CD4-positive, alpha-beta T cell (primary cell): Measurements from ENCODE around the gene UBE2O. TPM values are rescaled to one million over a fixed set of nuclear protein-coding genes. Genes with fewer than 3 reads are reported as not detected.
A peak's percentile ranks its signal among the peaks of the same experiment; 100 is the strongest.

Experiments
- ATAC-seq: fragments of 200-7000 bp; cut with Tn5 transposase; one replicate; pipeline ENCODE4 v1.10.0; 2022; ENCODE audit warnings: mild to moderate bottlenecking; ENCODE audit not compliant: poor library complexity
- CTCF ChIA-PET: fragments of 350-600 bp; sonication (Branson Sonifier 250); formaldehyde crosslinking; loops from one replicate; lab custom pipeline; 2021; ENCODE audit warnings: antibody characterized with exemption, inconsistent platforms; lab: Charles Lee
- POLR2A ChIA-PET: fragments of 350-600 bp; sonication (Branson Sonifier 250); formaldehyde crosslinking; loops from one replicate; lab custom pipeline; 2021; ENCODE audit warnings: antibody characterized with exemption, inconsistent platforms; lab: Charles Lee
- DNase-seq, 14 experiments: peaks; one replicate each; pipeline ENCODE4 v3.0.0-alpha.2; 2013 to 2020; ENCODE audit warnings: mixed read lengths in 2 of 14
- H3K27ac ChIP-seq, 2 donors: one replicate each; pipeline versions ENCODE4 v1.5.1 to v1.7.0; 2013; ENCODE audit warnings: low read length in 2 of 2, low read depth in 1 of 2, mild to moderate bottlenecking in 1 of 2
- H3K27me3 ChIP-seq, 2 experiments: 1 replicate in 1 of 2; 2 replicates in 1 of 2; pipeline versions ENCODE4 v1.6.1 to v1.7.0; 2013; ENCODE audit warnings: low read length in 2 of 2, control low read depth in 1 of 2, mild to moderate bottlenecking in 1 of 2, moderate library complexity in 1 of 2; ENCODE audit not compliant: insufficient read depth in 2 of 2, control insufficient read depth in 1 of 2
- H3K36me3 ChIP-seq: one replicate; pipeline ENCODE4 v1.6.1; 2013; ENCODE audit warnings: low read length, control low read depth; ENCODE audit not compliant: insufficient read depth
- H3K4me1 ChIP-seq: one replicate; pipeline ENCODE4 v1.6.1; 2013; ENCODE audit warnings: low read length, control low read depth; ENCODE audit not compliant: insufficient read depth
- H3K4me3 ChIP-seq: one replicate; pipeline ENCODE4 v1.5.1; 2013; ENCODE audit warnings: mild to moderate bottlenecking, low read length, moderate library complexity
- H3K9me3 ChIP-seq, 2 experiments: 1 replicate in 1 of 2; 2 replicates in 1 of 2; pipeline versions ENCODE4 v1.6.1 to v1.7.0; 2013; ENCODE audit warnings: low read length in 2 of 2, mild to moderate bottlenecking in 2 of 2, control low read depth in 1 of 2, moderate library complexity in 1 of 2; ENCODE audit not compliant: control insufficient read depth in 1 of 2, insufficient read depth in 1 of 2
- H3K27ac Mint-ChIP-seq: one replicate; pipeline ENCODE4 v1.8.0; 2020; ENCODE audit warnings: mixed read lengths
- H3K27me3 Mint-ChIP-seq: one replicate; pipeline ENCODE4 v1.8.0; 2021; ENCODE audit warnings: mixed read lengths
- H3K36me3 Mint-ChIP-seq: one replicate; pipeline ENCODE4 v1.8.0; 2021; ENCODE audit warnings: low read depth, mixed read lengths
- H3K4me1 Mint-ChIP-seq: one replicate; pipeline ENCODE4 v1.8.0; 2021; ENCODE audit warnings: low read depth, mixed read lengths
- H3K4me3 Mint-ChIP-seq: one replicate; pipeline ENCODE4 v1.8.0; 2020; ENCODE audit warnings: mild to moderate bottlenecking, mixed read lengths
- H3K9me3 Mint-ChIP-seq: one replicate; pipeline ENCODE4 v1.8.0; 2020; ENCODE audit warnings: mixed read lengths
- CTCF ChIP-seq: fragments of 200-600 bp; IDR thresholded peaks from one replicate; pipeline ENCODE4 v1.8.0; 2022; ENCODE audit warnings: antibody characterized with exemption, mild to moderate bottlenecking
- intact Hi-C, 2 experiments: fragments of 100-400 bp; cut with DNase I in 1 of 2; cut with micrococcal nuclease in 1 of 2; formaldehyde crosslinking; loops; one replicate each; pipeline versions ENCODE4 v1.15.1 to v1.9.0; 2023 to 2025; cut with DNase I, micrococcal nuclease
- total RNA-seq, 174 experiments: library from RNA in 2 of 174; stranded (reverse) in 2 of 174; gene quantifications; one replicate each; pipeline ENCODE4 v1.2.3 and lab custom pipeline; 2021 to 2026

The UBE2O gene
- total RNA-seq, 2 experiments from 2014 or later: 22.7 to 25.1 TPM

DNA sequence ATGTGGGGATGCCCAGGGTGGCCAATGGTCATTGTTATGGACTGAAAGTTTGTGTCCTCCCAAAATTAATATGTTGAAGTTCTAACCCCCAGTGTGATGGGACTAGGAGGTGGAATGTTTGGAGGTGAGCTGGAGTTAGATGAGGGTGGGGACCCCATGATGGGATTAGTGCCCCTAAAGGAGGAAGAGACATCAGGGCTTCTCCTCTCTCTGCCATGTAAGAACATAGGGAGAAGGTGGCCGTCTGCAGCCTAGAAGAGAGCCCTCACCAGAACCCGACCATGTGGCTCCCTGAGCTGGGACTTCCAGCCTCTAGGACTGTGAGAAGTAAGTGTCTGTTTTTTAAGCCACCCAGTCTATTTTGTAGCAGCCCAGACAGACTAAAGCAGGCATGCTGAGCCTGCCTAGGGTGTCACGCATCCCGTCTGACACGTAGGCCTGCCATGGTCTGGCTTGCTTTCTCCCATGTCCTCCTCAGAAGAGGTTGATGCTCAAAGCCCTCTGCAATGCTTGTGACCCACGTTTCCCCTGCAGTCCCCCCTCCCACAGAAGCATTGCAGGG, 95.3 kb downstream of the UBE2O start:
- ChIA-PET CTCF (no interaction called here), POLR2A (interaction anchor here (0.7 kb wide), 1 partner anchor 143 kb away, joined by 7 read pairs; no protein-coding TSS in a partner anchor)
- H3K27me3 ChIP-seq: no peaks in the 10 kb centered on the region

GRCh38 chr17:76356803-76357456, 96.0 kb downstream of the UBE2O start:
- H3K4me3 Mint-ChIP-seq: peak overlapping the region; percentile 45
- no peak overlapping the region for H3K4me3 ChIP-seq
- H3K27me3 ChIP-seq: no peaks in the 10 kb centered on the region
- H3K36me3 Mint-ChIP-seq: peaks cover 11% of the 10 kb centered on the region
- TF ChIP-seq CTCF: no peak
- ChIA-PET CTCF (no interaction called here), POLR2A (no interaction called here)
- intact Hi-C loops: no loop called here
- no peaks in the 10 kb centered on the region for H3K36me3 ChIP-seq
- no peaks in the 10 kb centered on the region for H3K9me3 Mint-ChIP-seq
- peaks cover 21% of the 10 kb centered on the region for H3K4me1 ChIP-seq
- no peak for ATAC-seq
- H3K27ac Mint-ChIP-seq: no peak overlapping the region
- no peak for DNase-seq
- H3K27me3 Mint-ChIP-seq: no peaks in the 10 kb centered on the region
- H3K27ac ChIP-seq: no peak overlapping the region
- H3K4me1 Mint-ChIP-seq: peaks cover 17% of the 10 kb centered on the region
- H3K9me3 ChIP-seq: no peaks in the 10 kb centered on the region

More for the DNA sequence above, 95.3 kb downstream of the UBE2O start:
- Histone ChIP-seq H3K9me3 (no peaks in the 10 kb centered on the region), H3K36me3 (no peaks in the 10 kb centered on the region), H3K4me1 (peaks cover 15% of the 10 kb centered on the region), H3K4me3 (no peak overlapping the region), H3K27ac (no peak overlapping the region)
- Mint-ChIP-seq H3K4me3 (peak overlapping the region; percentile 48), H3K4me1 (peaks cover 12% of the 10 kb centered on the region), H3K9me3 (no peaks in the 10 kb centered on the region), H3K27me3 (no peaks in the 10 kb centered on the region), H3K27ac (no peak overlapping the region), H3K36me3 (peaks cover 10% of the 10 kb centered on the region)
- no peak for TF ChIP-seq CTCF
- DNase-seq (no peak), ATAC-seq (no peak)
- intact Hi-C loops: no loop called here

- H3K4me3 Mint-ChIP-seq: peak overlapping the region; percentile 82
- peaks cover 21% of the 10 kb centered on the region for H3K4me1 Mint-ChIP-seq
- H3K4me3 ChIP-seq: no peak overlapping the region
- peaks cover 21% of the 10 kb centered on the region for H3K4me1 ChIP-seq
- no peaks in the 10 kb centered on the region for H3K27me3 ChIP-seq
- no peak for TF ChIP-seq CTCF
- ATAC-seq (no peak), DNase-seq (peak in 1 of 14 experiments; percentile 19)
- intact Hi-C loops: loop anchor here (5.0 kb wide), 3 partner anchors 32 to 253 kb away; partner anchors contain the start of genes EXOC7 (in 1 of the 2) and UBE2O (in 1 of the 2)
- no peak overlapping the region for H3K27ac ChIP-seq
- ChIA-PET CTCF (interaction anchor here (1.2 to 2.7 kb wide), 2 partner anchors 43 to 233 kb away, joined by 3 to 11 read pairs; no protein-coding TSS in a partner anchor), POLR2A (interaction anchor here (0.6 to 3.0 kb wide), 5 partner anchors 8 to 500 kb away, joined by 3 to 37 read pairs (median 3); partner anchors contain the start of genes SPHK1 and WBP2)
- H3K36me3 ChIP-seq: no peaks in the 10 kb centered on the region
- peaks cover 11% of the 10 kb centered on the region for H3K36me3 Mint-ChIP-seq
- H3K27ac Mint-ChIP-seq: peak overlapping the region; percentile 90
- no peaks in the 10 kb centered on the region for H3K27me3 Mint-ChIP-seq
- no peaks in the 10 kb centered on the region for H3K9me3 Mint-ChIP-seq
- H3K9me3 ChIP-seq: no peaks in the 10 kb centered on the region
These were observed 98.1 kb downstream of the UBE2O start for GRCh38 chr17:76354747-76355310.
